NCI-H2227 treated with DMSO at 0.1 percent for 48 hours (cell line): ENCODE measurements around the gene LZTS3.
A peak's percentile ranks its signal among the peaks of the same experiment; 100 is the strongest.
"Not testable (repeated sequence)": the region's sequence is repeated elsewhere in the genome, so short reads cannot be mapped to it uniquely, and the experiment has no call there.

Source experiments
- DNase-seq: peaks from one replicate; lab custom pipeline; 2025; lab: John Stamatoyannopoulos, UW

Gene LZTS3

GRCh38 chr20:3192226-3193015, 19.1 kb upstream of the LZTS3 start:
- no peak for DNase-seq

GRCh38 chr20:3190681-3191111, 17.3 kb upstream of the LZTS3 start:
- no peak for DNase-seq

GRCh38 chr20:3189561-3190131, 16.3 kb upstream of the LZTS3 start:
- no peak for DNase-seq

- DNase-seq = no peak
Measured at GRCh38 chr20:3188823-3189413, 15.6 kb upstream of the LZTS3 start.

- not testable (repeated sequence) for DNase-seq
Measured at GRCh38 chr20:3187861-3188260, 14.5 kb upstream of the LZTS3 start.

- DNase-seq = no peak
Measured at GRCh38 chr20:3183896-3184612, 10.7 kb upstream of the LZTS3 start.

GRCh38 chr20:3182429-3182828, 9.1 kb upstream of the LZTS3 start:
- not testable (repeated sequence) for DNase-seq

GRCh38 chr20:3181270-3181669, 7.9 kb upstream of the LZTS3 start:
- DNase-seq = no peak

- DNase-seq = no peak
Measured at GRCh38 chr20:3180319-3180718, 7.0 kb upstream of the LZTS3 start.

GRCh38 chr20:3177746-3178485, 4.6 kb upstream of the LZTS3 start:
- DNase-seq = no peak

GRCh38 chr20:3175270-3175669, 1.9 kb upstream of the LZTS3 start:
- DNase-seq = no peak

- DNase-seq = no peak
Measured at GRCh38 chr20:3174442-3175261, 1.3 kb upstream of the LZTS3 start.

- peak; percentile 37 for DNase-seq
Measured at GRCh38 chr20:3173610-3174441, 477 bp upstream of the LZTS3 start.

GRCh38 chr20:3172126-3172932, 1.0 kb downstream of the LZTS3 start:
- DNase-seq = peak; percentile 10

- DNase-seq = no peak
Measured at GRCh38 chr20:3171391-3172125, 1.8 kb downstream of the LZTS3 start.

- DNase-seq = no peak
Measured at GRCh38 chr20:3168829-3169590, 4.3 kb downstream of the LZTS3 start.

GRCh38 chr20:3168079-3168828, 5.1 kb downstream of the LZTS3 start:
- DNase-seq = no peak
